Fibroblast of pulmonary artery (primary cell): ENCODE data around the gene SLC9A3.
A peak's percentile ranks its signal among the peaks of the same experiment; 100 is the strongest.

ENCODE experiments used
- DNase-seq: peaks from one replicate; pipeline ENCODE4 v3.0.0-alpha.2; 2010; ENCODE audit warnings: low read depth
- H3K4me3 ChIP-seq: replicated peaks from 2 replicates; pipeline ENCODE4 v1.5.1; 2011; ENCODE audit warnings: low read depth, mild to moderate bottlenecking, control low read depth, low read length, moderate library complexity
- TF ChIP-seq, protein P1 (sequence below): IDR thresholded peaks from 2 replicates; pipeline ENCODE4 v1.5.1; 2011; ENCODE audit warnings: mild to moderate bottlenecking, control low read depth, low read length, inconsistent platforms; ENCODE audit errors: missing control alignments

The SLC9A3 gene

DNA sequence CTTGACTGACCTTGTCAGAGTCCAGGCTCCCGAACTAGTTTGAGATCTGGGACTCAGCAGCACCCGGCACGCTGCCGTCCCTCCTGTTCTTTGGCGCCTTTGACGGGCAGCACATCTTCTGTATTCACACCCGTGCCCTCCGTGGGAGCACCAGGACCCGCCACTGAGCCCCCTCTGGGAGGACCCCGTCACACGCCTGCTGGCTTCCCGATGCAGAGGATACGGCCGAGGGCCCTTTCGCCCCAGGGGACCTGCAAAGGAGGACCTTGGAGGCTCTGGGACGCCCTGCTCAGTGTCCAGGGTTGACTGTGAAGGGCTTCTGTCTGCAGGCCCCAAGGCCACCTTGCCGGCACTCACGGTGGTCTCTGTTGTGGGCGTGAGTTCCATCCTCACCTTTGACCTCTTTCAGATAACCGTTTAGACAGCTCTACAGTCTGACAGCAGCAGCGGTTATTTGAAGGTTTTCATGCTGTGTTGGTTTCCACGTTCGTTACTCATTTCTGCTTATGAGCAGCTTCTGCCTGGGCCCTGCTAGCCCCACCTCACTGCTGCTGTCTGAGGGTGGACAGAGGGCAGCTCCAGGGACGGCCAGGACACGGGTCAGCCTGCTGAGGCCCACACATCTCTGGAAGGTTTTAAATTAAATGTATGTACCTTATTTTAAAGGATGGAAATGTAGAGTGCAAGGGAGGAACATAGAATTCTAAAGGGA lies 93.9 kb downstream of the SLC9A3 start:
- DNase-seq = no peak
- TF ChIP-seq, protein P1, sequence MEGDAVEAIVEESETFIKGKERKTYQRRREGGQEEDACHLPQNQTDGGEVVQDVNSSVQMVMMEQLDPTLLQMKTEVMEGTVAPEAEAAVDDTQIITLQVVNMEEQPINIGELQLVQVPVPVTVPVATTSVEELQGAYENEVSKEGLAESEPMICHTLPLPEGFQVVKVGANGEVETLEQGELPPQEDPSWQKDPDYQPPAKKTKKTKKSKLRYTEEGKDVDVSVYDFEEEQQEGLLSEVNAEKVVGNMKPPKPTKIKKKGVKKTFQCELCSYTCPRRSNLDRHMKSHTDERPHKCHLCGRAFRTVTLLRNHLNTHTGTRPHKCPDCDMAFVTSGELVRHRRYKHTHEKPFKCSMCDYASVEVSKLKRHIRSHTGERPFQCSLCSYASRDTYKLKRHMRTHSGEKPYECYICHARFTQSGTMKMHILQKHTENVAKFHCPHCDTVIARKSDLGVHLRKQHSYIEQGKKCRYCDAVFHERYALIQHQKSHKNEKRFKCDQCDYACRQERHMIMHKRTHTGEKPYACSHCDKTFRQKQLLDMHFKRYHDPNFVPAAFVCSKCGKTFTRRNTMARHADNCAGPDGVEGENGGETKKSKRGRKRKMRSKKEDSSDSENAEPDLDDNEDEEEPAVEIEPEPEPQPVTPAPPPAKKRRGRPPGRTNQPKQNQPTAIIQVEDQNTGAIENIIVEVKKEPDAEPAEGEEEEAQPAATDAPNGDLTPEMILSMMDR = no peak
- no peak overlapping the region for H3K4me3 ChIP-seq

- DNase-seq = peak; percentile 17
- no peak overlapping the region for H3K4me3 ChIP-seq
- TF ChIP-seq, protein P1 = no peak
Observed at GRCh38 chr5:429453-430188, 94.6 kb downstream of the SLC9A3 start.

GRCh38 chr5:428754-429452 lies 95.3 kb downstream of the SLC9A3 start:
- TF ChIP-seq, protein P1 = no peak
- H3K4me3 ChIP-seq = no peak overlapping the region
- no peak for DNase-seq

DNA sequence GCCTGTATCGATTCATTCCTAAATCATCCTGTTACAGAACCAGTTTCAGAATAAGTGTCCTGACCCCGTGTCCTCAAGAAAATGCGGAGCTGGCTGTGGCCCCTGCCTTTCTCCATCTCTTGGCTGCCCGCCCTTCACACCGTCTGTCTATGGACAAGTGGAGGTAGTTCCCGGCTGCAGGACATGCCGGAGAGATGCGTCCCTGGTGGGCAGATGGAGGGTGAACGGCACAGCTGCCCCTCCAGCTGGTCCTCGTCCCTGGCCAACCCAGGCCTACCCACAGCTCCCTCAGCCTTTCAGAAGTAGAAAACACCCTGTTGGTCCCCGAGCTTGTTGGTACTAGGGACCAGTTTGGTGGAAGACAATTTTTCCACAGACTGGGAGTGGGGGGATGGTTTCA lies 96.0 kb downstream of the SLC9A3 start:
- TF ChIP-seq, protein P1 = no peak
- no peak for DNase-seq

GRCh38 chr5:427415-428087 lies 96.7 kb downstream of the SLC9A3 start:
- TF ChIP-seq, protein P1 = no peak
- H3K4me3 ChIP-seq = no peak overlapping the region
- no peak for DNase-seq

More for the DNA sequence above, 96.0 kb downstream of the SLC9A3 start:
- H3K4me3 ChIP-seq = no peak overlapping the region

- no peak overlapping the region for H3K4me3 ChIP-seq
- no peak for DNase-seq
- TF ChIP-seq, protein P1 = no peak
Observed at GRCh38 chr5:426392-426976, 97.8 kb downstream of the SLC9A3 start.
